MM.1S (cell line): ENCODE measurements around the gene ZNHIT3.

Experiments used
- DNase-seq: peaks from one replicate; pipeline ENCODE4 v3.0.0-alpha.2; 2015
- H2AFZ ChIP-seq: fragments of 300-600 bp; sonication (generic); 2 replicates; pipeline ENCODE4 v1.6.0; 2016; ENCODE audit warnings: antibody characterized with exemption, low read length
- H3F3A ChIP-seq: fragments of 300-600 bp; sonication (generic); 2 replicates; pipeline ENCODE4 v1.6.1; 2016; ENCODE audit warnings: mild to moderate bottlenecking, antibody characterized with exemption, low read length, moderate library complexity, mixed read lengths; ENCODE audit not compliant: insufficient read depth
- H3K27ac ChIP-seq: fragments of 300-600 bp; sonication (generic); 2 replicates; pipeline ENCODE4 v1.5.1; 2016; ENCODE audit warnings: mild to moderate bottlenecking, low read length
- H3K27me3 ChIP-seq: fragments of 300-600 bp; sonication (generic); replicated peaks from 2 replicates; pipeline ENCODE4 v1.6.0; 2016; ENCODE audit warnings: low read length; ENCODE audit not compliant: insufficient read depth
- H3K36me3 ChIP-seq: fragments of 300-600 bp; sonication (generic); replicated peaks from 2 replicates; pipeline ENCODE4 v1.6.1; 2016; ENCODE audit warnings: mild to moderate bottlenecking, low read length, mixed read lengths; ENCODE audit not compliant: insufficient read depth
- H3K4me1 ChIP-seq: fragments of 300-600 bp; sonication (generic); 2 replicates; pipeline ENCODE4 v1.6.1; 2016; ENCODE audit warnings: low read length, mixed read lengths
- H3K4me2 ChIP-seq: fragments of 300-600 bp; sonication (generic); 2 replicates; pipeline ENCODE4 v1.6.0; 2016; ENCODE audit warnings: low read depth, low read length
- H3K4me3 ChIP-seq: fragments of 300-600 bp; sonication (generic); 2 replicates; pipeline ENCODE4 v1.5.1; 2016; ENCODE audit warnings: low read length, mixed read lengths
- H3K79me2 ChIP-seq: fragments of 300-600 bp; sonication (generic); 2 replicates; pipeline ENCODE4 v1.6.1; 2016; ENCODE audit warnings: mixed run types, low read length, mixed read lengths
- H3K9ac ChIP-seq: fragments of 300-600 bp; sonication (generic); 2 replicates; pipeline ENCODE4 v1.6.1; 2016; ENCODE audit warnings: low read length, mixed read lengths
- H3K9me2 ChIP-seq: fragments of 300-600 bp; sonication (generic); replicated peaks from 2 replicates; pipeline ENCODE4 v1.6.1; 2016; ENCODE audit warnings: mild to moderate bottlenecking, low read length, mixed read lengths; ENCODE audit not compliant: insufficient read depth
- H3K9me3 ChIP-seq: fragments of 300-600 bp; sonication (generic); replicated peaks from 2 replicates; pipeline ENCODE4 v1.6.1; 2016; ENCODE audit warnings: mild to moderate bottlenecking, low read length, mixed read lengths; ENCODE audit not compliant: insufficient read depth
- H4K20me1 ChIP-seq: fragments of 300-600 bp; sonication (generic); 2 replicates; pipeline ENCODE4 v1.6.1; 2016; ENCODE audit warnings: mild to moderate bottlenecking, low read length, moderate library complexity, mixed read lengths; ENCODE audit not compliant: insufficient read depth
- EZH2 ChIP-seq: fragments of 300-600 bp; sonication (generic); optimal IDR thresholded peaks from 2 replicates; pipeline ENCODE3; 2017; ENCODE audit warnings: low read depth, mild to moderate bottlenecking, antibody characterized with exemption, low read length, mixed read lengths
- EZH2phosphoT487 ChIP-seq: fragments of 300-600 bp; sonication (generic); IDR thresholded peaks from 2 replicates; pipeline ENCODE4 v1.6.1; 2018; ENCODE audit warnings: antibody characterized with exemption, low read length
- TF ChIP-seq, protein P1 (sequence below): fragments of 300-600 bp; sonication (generic); IDR thresholded peaks from 2 replicates; pipeline ENCODE4 v1.5.1; 2016; ENCODE audit warnings: antibody characterized with exemption, low read length, mixed read lengths

The ZNHIT3 gene

DNA sequence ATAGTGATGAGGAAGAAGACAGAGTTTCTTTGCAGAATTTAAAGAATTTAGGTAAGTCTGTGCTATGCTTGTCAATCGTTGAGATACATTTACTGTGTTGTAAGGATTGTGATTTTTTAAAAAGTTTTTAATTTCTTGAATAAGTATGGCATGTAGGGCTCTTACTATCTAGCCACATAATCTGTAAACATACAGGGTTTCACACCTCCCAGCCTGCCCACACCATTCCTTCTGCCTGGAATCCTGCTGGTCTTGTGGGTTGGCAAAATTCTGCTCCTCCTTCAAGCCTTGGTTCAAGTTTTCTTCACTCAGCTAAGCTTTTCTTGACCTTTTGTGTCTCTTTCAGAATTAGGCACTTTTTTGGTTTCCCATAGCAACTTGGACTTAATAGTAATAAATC, 7.5 kb downstream of the ZNHIT3 start:
- Histone ChIP-seq H3K4me3 (no peak overlapping the region), H3K27me3 (no peaks in the 10 kb centered on the region), H3K4me1 (no peaks in the 10 kb centered on the region), H3K9me3 (no peaks in the 10 kb centered on the region), H3K36me3 (peaks cover 10% of the 10 kb centered on the region; the same call in 1 of the 2 replicates), H3K9ac (no peak overlapping the region), H2AFZ (no peak overlapping the region), H3K27ac (no peak overlapping the region), H3F3A (peaks cover 2% of the 10 kb centered on the region; the same call in 1 of the 2 replicates), H4K20me1 (no peaks in the 10 kb centered on the region; the same call in 1 of the 2 replicates), H3K9me2 (no peaks in the 10 kb centered on the region), H3K4me2 (no peak overlapping the region), H3K79me2 (peaks cover 41% of the 10 kb centered on the region)
- no peak for TF ChIP-seq EZH2phosphoT487
- TF ChIP-seq EZH2: no peak
- TF ChIP-seq, protein P1, sequence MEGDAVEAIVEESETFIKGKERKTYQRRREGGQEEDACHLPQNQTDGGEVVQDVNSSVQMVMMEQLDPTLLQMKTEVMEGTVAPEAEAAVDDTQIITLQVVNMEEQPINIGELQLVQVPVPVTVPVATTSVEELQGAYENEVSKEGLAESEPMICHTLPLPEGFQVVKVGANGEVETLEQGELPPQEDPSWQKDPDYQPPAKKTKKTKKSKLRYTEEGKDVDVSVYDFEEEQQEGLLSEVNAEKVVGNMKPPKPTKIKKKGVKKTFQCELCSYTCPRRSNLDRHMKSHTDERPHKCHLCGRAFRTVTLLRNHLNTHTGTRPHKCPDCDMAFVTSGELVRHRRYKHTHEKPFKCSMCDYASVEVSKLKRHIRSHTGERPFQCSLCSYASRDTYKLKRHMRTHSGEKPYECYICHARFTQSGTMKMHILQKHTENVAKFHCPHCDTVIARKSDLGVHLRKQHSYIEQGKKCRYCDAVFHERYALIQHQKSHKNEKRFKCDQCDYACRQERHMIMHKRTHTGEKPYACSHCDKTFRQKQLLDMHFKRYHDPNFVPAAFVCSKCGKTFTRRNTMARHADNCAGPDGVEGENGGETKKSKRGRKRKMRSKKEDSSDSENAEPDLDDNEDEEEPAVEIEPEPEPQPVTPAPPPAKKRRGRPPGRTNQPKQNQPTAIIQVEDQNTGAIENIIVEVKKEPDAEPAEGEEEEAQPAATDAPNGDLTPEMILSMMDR: no peak
- no peak for DNase-seq

DNA sequence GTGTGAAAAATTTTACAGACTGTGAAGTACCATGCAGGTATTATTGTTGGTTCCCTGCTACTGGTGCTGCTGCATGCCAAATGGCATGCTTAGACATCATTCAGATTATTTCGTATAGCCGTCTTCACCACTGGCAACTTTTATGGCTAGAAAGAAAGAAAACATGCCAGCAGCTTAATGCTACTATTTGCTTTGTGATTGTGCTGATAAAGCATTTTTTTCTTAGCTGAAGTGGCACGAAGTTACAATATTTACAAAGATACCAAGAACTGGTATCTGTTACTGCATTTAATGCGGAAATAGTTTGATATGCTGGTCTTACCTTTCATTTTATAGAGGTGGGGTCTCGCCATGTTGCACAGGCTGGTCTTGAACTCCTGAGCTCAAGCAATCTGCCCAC, 8.2 kb downstream of the ZNHIT3 start:
- Histone ChIP-seq H3K36me3 (peaks cover 10% of the 10 kb centered on the region; the same call in 1 of the 2 replicates), H3K27ac (no peak overlapping the region)

DNA sequence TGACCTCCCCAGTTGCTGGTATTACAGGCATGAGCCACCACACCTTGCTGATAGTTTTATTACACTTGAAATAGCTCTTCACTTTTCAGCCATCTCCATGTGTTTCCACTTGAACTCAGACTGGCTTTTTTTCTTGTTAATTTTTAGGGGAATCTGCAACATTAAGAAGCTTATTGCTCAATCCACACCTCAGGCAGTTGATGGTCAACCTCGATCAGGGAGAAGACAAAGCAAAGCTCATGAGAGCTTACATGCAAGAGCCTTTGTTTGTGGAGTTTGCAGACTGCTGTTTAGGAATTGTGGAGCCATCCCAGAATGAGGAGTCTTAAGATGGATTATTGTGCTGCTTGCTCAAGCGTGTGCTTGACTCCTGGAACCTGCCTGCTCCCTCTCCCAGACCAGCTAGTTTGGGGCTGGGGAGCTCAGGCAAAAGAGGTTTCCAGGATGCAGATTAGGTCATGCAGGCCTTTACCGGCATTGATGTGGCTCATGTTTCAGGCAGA, 8.6 kb downstream of the ZNHIT3 start:
- Histone ChIP-seq H3K27me3 (no peaks in the 10 kb centered on the region), H3K4me2 (no peak overlapping the region), H3K27ac (no peak overlapping the region), H3K9ac (no peak overlapping the region), H2AFZ (no peak overlapping the region), H3K4me1 (no peaks in the 10 kb centered on the region), H3K9me3 (no peaks in the 10 kb centered on the region), H3K4me3 (no peak overlapping the region), H3K9me2 (no peaks in the 10 kb centered on the region), H3K36me3 (peaks cover 10% of the 10 kb centered on the region; the same call in 1 of the 2 replicates), H3K79me2 (peaks cover 29% of the 10 kb centered on the region), H3F3A (peaks cover 2% of the 10 kb centered on the region; the same call in 1 of the 2 replicates), H4K20me1 (no peaks in the 10 kb centered on the region)
- TF ChIP-seq EZH2 (no peak), EZH2phosphoT487 (no peak)
- TF ChIP-seq, protein P1: no peak
- DNase-seq: no peak

More for the DNA sequence above, 8.2 kb downstream of the ZNHIT3 start:
- H3K4me1 ChIP-seq: no peaks in the 10 kb centered on the region
- no peak overlapping the region for H3K4me2 ChIP-seq
- H3K79me2 ChIP-seq: peaks cover 34% of the 10 kb centered on the region
- no peak overlapping the region for H3K9ac ChIP-seq
- no peaks in the 10 kb centered on the region for H3K9me2 ChIP-seq
- no peaks in the 10 kb centered on the region for H3K27me3 ChIP-seq
- no peak for DNase-seq
- no peaks in the 10 kb centered on the region; the same call in 1 of the 2 replicates for H4K20me1 ChIP-seq
- H2AFZ ChIP-seq: no peak overlapping the region
- peaks cover 2% of the 10 kb centered on the region; the same call in 1 of the 2 replicates for H3F3A ChIP-seq
- H3K9me3 ChIP-seq: no peaks in the 10 kb centered on the region
- H3K4me3 ChIP-seq: no peak overlapping the region
- TF ChIP-seq EZH2: no peak
- TF ChIP-seq EZH2phosphoT487: no peak

DNA sequence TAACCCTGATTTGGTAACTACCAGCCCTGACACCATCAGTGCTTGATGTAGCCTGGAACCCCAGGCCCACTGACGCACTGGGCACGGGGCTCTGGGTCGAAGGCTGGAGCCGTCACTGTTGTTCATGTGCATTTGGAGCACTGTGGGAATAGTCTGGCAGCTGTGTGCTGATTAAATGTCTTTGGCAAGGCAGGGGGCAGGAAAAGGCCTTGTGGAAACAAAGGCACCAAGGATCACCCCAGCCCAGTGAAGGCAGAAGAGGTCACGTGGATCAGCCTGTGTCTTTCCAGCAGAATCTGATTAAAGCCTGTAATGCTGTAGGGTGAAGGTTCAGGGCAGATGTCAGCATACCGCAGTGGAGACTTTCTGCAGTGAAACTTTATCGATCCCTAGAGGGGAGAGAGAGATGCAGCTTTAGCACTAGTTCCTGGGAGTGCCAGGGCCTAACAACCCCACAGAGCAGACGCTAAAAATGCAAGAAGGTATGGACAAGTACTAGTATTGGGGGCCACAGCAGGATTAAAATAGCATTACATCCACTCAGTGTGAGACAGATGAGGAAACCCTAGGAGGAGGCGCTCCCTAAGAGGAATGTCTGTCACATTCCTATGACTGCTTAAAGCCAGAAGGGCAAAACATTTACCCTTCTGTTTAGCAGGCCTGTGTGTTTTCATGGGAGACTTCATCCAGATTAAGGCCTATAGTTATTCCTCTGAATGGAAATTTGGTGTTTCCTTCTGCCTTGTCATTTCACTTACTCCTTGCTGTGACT, 9.7 kb downstream of the ZNHIT3 start:
- H3K4me2 ChIP-seq: no peak overlapping the region
- H3K27me3 ChIP-seq: no peaks in the 10 kb centered on the region
- DNase-seq: no peak
- H3K4me3 ChIP-seq: no peak overlapping the region
- H3K4me1 ChIP-seq: no peaks in the 10 kb centered on the region
- H3K9ac ChIP-seq: no peak overlapping the region
- H3K27ac ChIP-seq: no peak overlapping the region
- no peak for TF ChIP-seq EZH2phosphoT487
- TF ChIP-seq, protein P1: no peak
- TF ChIP-seq EZH2: no peak
- H3K36me3 ChIP-seq: peaks cover 10% of the 10 kb centered on the region; the same call in 1 of the 2 replicates
- H4K20me1 ChIP-seq: no peaks in the 10 kb centered on the region
- peaks cover 2% of the 10 kb centered on the region; the same call in 1 of the 2 replicates for H3F3A ChIP-seq
- H2AFZ ChIP-seq: no peak overlapping the region
- H3K79me2 ChIP-seq: peaks cover 18% of the 10 kb centered on the region
- H3K9me3 ChIP-seq: no peaks in the 10 kb centered on the region
- H3K9me2 ChIP-seq: no peaks in the 10 kb centered on the region
